Motor neuron (in vitro differentiated cells): ENCODE results near the gene RBMS3. TPM values are rescaled to one million over a fixed set of nuclear protein-coding genes. Genes with fewer than 3 reads are reported as not detected.

ENCODE experiments used
- ATAC-seq, 8 experiments: fragments of 200-7000 bp; cut with Tn5 transposase; replicated peaks in 6 of 8; 2 replicates each; pipeline ENCODE4 v1.8.0; 2021; ENCODE audit warnings: mild to moderate bottlenecking in 8 of 8, moderate library complexity in 8 of 8
- H3K27ac ChIP-seq, 2 donors: fragments of 250-450 bp; sonication (Bioruptor Pico); 2 replicates each; pipeline ENCODE4 v1.9.0; 2021; ENCODE audit warnings: antibody characterized with exemption in 2 of 2, mild to moderate bottlenecking in 2 of 2, moderate library complexity in 1 of 2
- H3K4me1 ChIP-seq, 2 donors: fragments of 250-450 bp; sonication (Bioruptor Pico); replicated peaks in 1 of 2; 2 replicates each; pipeline ENCODE4 v1.6.1; 2021; ENCODE audit warnings: antibody characterized with exemption in 2 of 2, mild to moderate bottlenecking in 2 of 2, moderate library complexity in 1 of 2
- H3K4me3 ChIP-seq, 5 donors: fragments of 250-450 bp; sonication (Bioruptor Pico); 2 replicates each; pipeline ENCODE4 v1.9.0; 2021; ENCODE audit warnings: antibody characterized with exemption in 5 of 5, mild to moderate bottlenecking in 5 of 5, moderate library complexity in 4 of 5
- WGBS, 10 experiments: fragments of 450-650 bp; shearing (Covaris generic); methylation state at CpG; one replicate each; pipeline ENCODE4 v1.0.0; 2022; 5-methylcytosine and 5-hydroxymethylcytosine counted together
- in situ Hi-C, 9 experiments: fragments of 400-800 bp; cut with MboI; loops; one replicate each; pipeline ENCODE4 v1.15.0; 2021; ENCODE audit warnings: low sequenced_read_pairs in 9 of 9, low pct_unique_long_range_greater_than_20kb in 2 of 9; ENCODE audit not compliant: unreplicated experiment in 9 of 9
- total RNA-seq, 8 experiments: library from RNA; unstranded; fragments of 300-600 nt; gene quantifications; 2 replicates each; pipeline versions ENCODE4 v1.2.3 to v1.2.4, GENCODE V29; 2022

The RBMS3 gene
- total RNA-seq, 8 experiments from 2014 or later, result 11.0 to 63.7 (median 16.7) TPM

GRCh38 chr3:29258161-29258560, 22.7 kb upstream of the RBMS3 start:
- ATAC-seq, result no peak
- H3K4me3 ChIP-seq, result no peak overlapping the region
- WGBS, 10 experiments, result 80 to 100% (median 100%) methylated on average over 1 to 3 of the region's 3 CpGs; no CpG with 5 or more reads in 1 of the 10 experiments
- in situ Hi-C loops, result no loop called here
- no peak overlapping the region for H3K27ac ChIP-seq
- peaks cover 0 to 4% of the 10 kb centered on the region in 2 donors for H3K4me1 ChIP-seq

GRCh38 chr3:29261119-29261518, 19.8 kb upstream of the RBMS3 start:
- H3K27ac ChIP-seq, result no peak overlapping the region
- no peak for ATAC-seq
- in situ Hi-C loops, result no loop called here
- peaks cover 0 to 9% of the 10 kb centered on the region in 2 donors for H3K4me1 ChIP-seq
- no peak overlapping the region for H3K4me3 ChIP-seq
- 33 to 100% (median 84%) methylated on average over 1 to 2 of the region's 2 CpGs; no CpG with 5 or more reads in 2 of the 10 experiments for WGBS, 10 experiments

GRCh38 chr3:29263476-29263875, 17.4 kb upstream of the RBMS3 start:
- 76 to 100% (median 93%) methylated on average over 1 to 4 of the region's 4 CpGs; no CpG with 5 or more reads in 2 of the 10 experiments for WGBS, 10 experiments
- in situ Hi-C loops, result no loop called here
- no peak for ATAC-seq

GRCh38 chr3:29265509-29266072, 15.3 kb upstream of the RBMS3 start:
- Histone ChIP-seq H3K4me1 (peaks cover 0 to 17% of the 10 kb centered on the region in 2 donors), H3K4me3 (no peak overlapping the region), H3K27ac (no peak overlapping the region)
- 84 to 100% (median 90%) methylated on average over 3 to 4 of the region's 4 CpGs; no CpG with 5 or more reads in 4 of the 10 experiments for WGBS, 10 experiments
- peak in 4 of 8 experiments; percentile 54 to 96 (median 86) for ATAC-seq
- in situ Hi-C loops, result no loop called here

More at GRCh38 chr3:29263476-29263875, 17.4 kb upstream of the RBMS3 start:
- Histone ChIP-seq H3K4me1 (peaks cover 0 to 21% of the 10 kb centered on the region in 2 donors), H3K27ac (no peak overlapping the region), H3K4me3 (no peak overlapping the region)

GRCh38 chr3:29267226-29267625, 13.6 kb upstream of the RBMS3 start:
- 0 to 100% (median 50%) methylated on average over 1 to 4 of the region's 4 CpGs; no CpG with 5 or more reads in 1 of the 10 experiments for WGBS, 10 experiments
- in situ Hi-C loops, result no loop called here
- ATAC-seq, result peak in 5 of 8 experiments; percentile 22 to 53 (median 32)
- peaks cover 0 to 17% of the 10 kb centered on the region in 2 donors for H3K4me1 ChIP-seq
- H3K4me3 ChIP-seq, result no peak overlapping the region
- H3K27ac ChIP-seq, result peak overlapping the region in 1 of 2 donors; percentile 42

GRCh38 chr3:29268651-29269050, 12.2 kb upstream of the RBMS3 start:
- Histone ChIP-seq H3K4me3 (no peak overlapping the region), H3K27ac (no peak overlapping the region), H3K4me1 (peaks cover 0 to 17% of the 10 kb centered on the region in 2 donors)
- in situ Hi-C loops, result no loop called here
- 83 to 100% (median 100%) methylated on average over 1 to 2 of the region's 2 CpGs; no CpG with 5 or more reads in 4 of the 10 experiments for WGBS, 10 experiments
- no peak for ATAC-seq

GRCh38 chr3:29270752-29271151, 10.1 kb upstream of the RBMS3 start:
- H3K27ac ChIP-seq, result no peak overlapping the region
- in situ Hi-C loops, result no loop called here
- no peak overlapping the region for H3K4me3 ChIP-seq
- H3K4me1 ChIP-seq, result peaks cover 0 to 12% of the 10 kb centered on the region in 2 donors
- 83 to 100% (median 90%) methylated on average over 1 of the region's 1 CpG; no CpG with 5 or more reads in 5 of the 10 experiments for WGBS, 10 experiments
- no peak for ATAC-seq

GRCh38 chr3:29271475-29271874, 9.4 kb upstream of the RBMS3 start:
- in situ Hi-C loops, result no loop called here
- ATAC-seq, result no peak
- Histone ChIP-seq H3K4me3 (no peak overlapping the region), H3K4me1 (peaks cover 0 to 12% of the 10 kb centered on the region in 2 donors), H3K27ac (no peak overlapping the region)
- 48 to 100% (median 87%) methylated on average over 1 to 3 of the region's 3 CpGs for WGBS, 10 experiments

GRCh38 chr3:29274667-29275066, 6.2 kb upstream of the RBMS3 start:
- 92 to 100% (median 100%) methylated on average over 1 to 3 of the region's 3 CpGs; no CpG with 5 or more reads in 1 of the 10 experiments for WGBS, 10 experiments
- Histone ChIP-seq H3K27ac (no peak overlapping the region), H3K4me1 (no peaks in the 10 kb centered on the region), H3K4me3 (no peak overlapping the region)
- ATAC-seq, result no peak
- in situ Hi-C loops, result loop anchor here in 1 of 9 experiments (25.0 kb wide), 1 partner anchor 488 kb away; no protein-coding TSS in a partner anchor

GRCh38 chr3:29275309-29275708, 5.6 kb upstream of the RBMS3 start:
- Histone ChIP-seq H3K4me1 (no peaks in the 10 kb centered on the region), H3K4me3 (no peak overlapping the region), H3K27ac (no peak overlapping the region)
- WGBS, 10 experiments, result 26 to 100% (median 83%) methylated on average over 1 to 3 of the region's 3 CpGs; no CpG with 5 or more reads in 2 of the 10 experiments
- ATAC-seq, result no peak
- in situ Hi-C loops, result loop anchor here in 1 of 9 experiments (25.0 kb wide), 1 partner anchor 487 kb away; no protein-coding TSS in a partner anchor

GRCh38 chr3:29277249-29277648, 3.6 kb upstream of the RBMS3 start:
- no peak overlapping the region for H3K4me3 ChIP-seq
- WGBS, 10 experiments, result 90 to 100% (median 98%) methylated on average over 1 to 6 of the region's 6 CpGs; no CpG with 5 or more reads in 2 of the 10 experiments
- in situ Hi-C loops, result loop anchor here in 1 of 9 experiments (25.0 kb wide), 1 partner anchor 485 kb away; no protein-coding TSS in a partner anchor
- ATAC-seq, result no peak
- no peak overlapping the region for H3K27ac ChIP-seq
- peaks cover 0 to 3% of the 10 kb centered on the region in 2 donors for H3K4me1 ChIP-seq

GRCh38 chr3:29279286-29279685, 1.6 kb upstream of the RBMS3 start:
- H3K27ac ChIP-seq, result no peak overlapping the region
- peaks cover 0 to 17% of the 10 kb centered on the region in 2 donors for H3K4me1 ChIP-seq
- in situ Hi-C loops, result loop anchor here in 1 of 9 experiments (25.0 kb wide), 1 partner anchor 483 kb away; no protein-coding TSS in a partner anchor
- no peak overlapping the region for H3K4me3 ChIP-seq
- WGBS, 10 experiments, result 60 to 95% (median 80%) methylated on average over 1 to 4 of the region's 4 CpGs; no CpG with 5 or more reads in 3 of the 10 experiments
- ATAC-seq, result no peak

GRCh38 chr3:29279806-29280205, 1.1 kb upstream of the RBMS3 start:
- 0 to 91% (median 61%) methylated on average over 1 to 8 of the region's 8 CpGs for WGBS, 10 experiments
- Histone ChIP-seq H3K27ac (no peak overlapping the region), H3K4me3 (no peak overlapping the region), H3K4me1 (peaks cover 0 to 19% of the 10 kb centered on the region in 2 donors)
- ATAC-seq, result no peak
- in situ Hi-C loops, result loop anchor here in 1 of 9 experiments (25.0 kb wide), 1 partner anchor 482 kb away; no protein-coding TSS in a partner anchor
